ENCODE data around the gene UNC13D.

DNA sequence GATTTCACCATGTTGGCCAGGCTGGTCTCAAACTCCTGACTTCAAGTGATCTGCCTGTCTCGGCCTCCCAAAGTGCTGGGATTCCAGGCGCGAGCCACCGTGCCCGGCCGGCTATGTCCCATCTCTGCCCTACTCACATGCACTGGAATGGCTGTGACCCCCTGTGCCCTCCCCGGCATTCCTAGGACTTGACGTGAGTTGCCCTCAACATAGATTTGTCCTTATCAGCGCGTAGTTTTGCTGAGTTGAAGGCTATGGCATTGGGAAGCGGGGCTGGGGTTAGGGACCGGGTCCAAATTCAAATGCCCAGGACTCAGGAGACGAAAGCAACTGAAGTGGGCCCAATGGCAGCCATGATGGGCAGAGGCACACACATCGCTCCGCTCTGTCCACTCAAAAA, 5.8 kb downstream of the UNC13D start:
- peak; percentile 47 to 53 (median 51) for TF ChIP-seq POLR2AphosphoS5 (IDR thresholded peaks at IDR 0.05)
- TF ChIP-seq, protein P1, sequence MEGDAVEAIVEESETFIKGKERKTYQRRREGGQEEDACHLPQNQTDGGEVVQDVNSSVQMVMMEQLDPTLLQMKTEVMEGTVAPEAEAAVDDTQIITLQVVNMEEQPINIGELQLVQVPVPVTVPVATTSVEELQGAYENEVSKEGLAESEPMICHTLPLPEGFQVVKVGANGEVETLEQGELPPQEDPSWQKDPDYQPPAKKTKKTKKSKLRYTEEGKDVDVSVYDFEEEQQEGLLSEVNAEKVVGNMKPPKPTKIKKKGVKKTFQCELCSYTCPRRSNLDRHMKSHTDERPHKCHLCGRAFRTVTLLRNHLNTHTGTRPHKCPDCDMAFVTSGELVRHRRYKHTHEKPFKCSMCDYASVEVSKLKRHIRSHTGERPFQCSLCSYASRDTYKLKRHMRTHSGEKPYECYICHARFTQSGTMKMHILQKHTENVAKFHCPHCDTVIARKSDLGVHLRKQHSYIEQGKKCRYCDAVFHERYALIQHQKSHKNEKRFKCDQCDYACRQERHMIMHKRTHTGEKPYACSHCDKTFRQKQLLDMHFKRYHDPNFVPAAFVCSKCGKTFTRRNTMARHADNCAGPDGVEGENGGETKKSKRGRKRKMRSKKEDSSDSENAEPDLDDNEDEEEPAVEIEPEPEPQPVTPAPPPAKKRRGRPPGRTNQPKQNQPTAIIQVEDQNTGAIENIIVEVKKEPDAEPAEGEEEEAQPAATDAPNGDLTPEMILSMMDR (IDR thresholded peaks at IDR 0.05 in 8 of 11, conservative IDR thresholded peaks at IDR 0.05 in 3 of 11): no peak
- TF ChIP-seq POLR2A (IDR thresholded peaks at IDR 0.05): no peak
